HG02852 (cell line): Measurements from ENCODE around the gene PHC3.

Source experiments
- ATAC-seq: cut with Tn5 transposase; IDR thresholded peaks from one replicate; pipeline ENCODE4 v1.9.1; 2021; ENCODE audit warnings: mild to moderate bottlenecking, moderate library complexity; ENCODE audit not compliant: unreplicated experiment

PHC3 gene

DNA sequence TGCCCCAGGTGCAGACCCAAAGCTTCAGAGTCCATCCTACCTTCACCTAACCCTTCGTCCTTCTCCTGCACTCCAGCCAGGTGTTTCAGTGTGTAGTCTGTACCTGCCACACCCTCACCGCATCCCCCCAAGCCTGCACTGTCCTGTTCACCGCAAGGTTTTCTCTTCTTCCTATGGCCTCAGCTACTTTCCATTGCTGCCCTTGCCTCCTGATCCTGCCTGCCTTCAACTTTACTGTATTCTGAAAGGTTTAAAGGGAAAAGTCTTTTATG is 134.5 kb downstream of the PHC3 start:
- no peak for ATAC-seq

DNA sequence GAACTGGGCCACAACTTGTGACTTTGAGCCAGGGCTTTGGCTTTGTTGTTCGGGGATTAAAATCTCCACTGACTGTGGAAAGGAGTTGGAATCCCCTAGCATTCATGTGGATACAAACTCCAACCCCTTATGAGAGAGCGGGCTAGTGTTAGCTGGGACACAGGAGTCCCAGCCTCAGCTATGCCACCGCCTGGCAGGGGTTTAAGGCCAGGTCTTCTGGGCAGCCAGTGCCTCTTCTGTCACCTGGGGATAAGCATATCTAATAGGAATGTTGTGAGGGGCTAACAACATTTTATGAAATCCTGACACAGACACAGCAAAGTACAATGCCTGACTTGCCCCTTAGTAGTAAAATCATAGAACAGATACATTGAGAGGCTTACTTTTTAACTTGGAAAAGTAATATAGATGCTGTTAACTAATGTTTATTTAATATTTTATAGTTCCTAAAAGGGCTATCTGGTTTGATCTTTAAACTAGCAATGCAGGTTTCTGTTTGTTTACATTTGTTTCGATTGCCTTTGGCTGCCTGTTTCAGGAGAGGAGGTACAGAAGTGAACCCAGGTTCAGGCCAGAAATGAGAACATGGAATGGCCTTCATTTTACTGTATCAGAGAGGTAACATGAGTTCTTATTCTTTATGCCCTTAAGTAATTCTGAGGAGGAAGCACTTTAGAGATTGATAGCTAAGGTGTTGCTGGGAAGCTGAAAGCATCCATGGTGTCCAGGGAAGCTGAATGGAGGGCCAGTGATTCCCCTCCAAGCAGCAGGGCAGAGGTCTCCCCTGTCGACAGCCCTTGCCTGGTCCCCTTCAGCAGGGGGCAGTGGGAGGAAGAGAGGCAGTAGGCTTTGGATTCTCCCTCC is 135.0 kb downstream of the PHC3 start:
- no peak for ATAC-seq

DNA sequence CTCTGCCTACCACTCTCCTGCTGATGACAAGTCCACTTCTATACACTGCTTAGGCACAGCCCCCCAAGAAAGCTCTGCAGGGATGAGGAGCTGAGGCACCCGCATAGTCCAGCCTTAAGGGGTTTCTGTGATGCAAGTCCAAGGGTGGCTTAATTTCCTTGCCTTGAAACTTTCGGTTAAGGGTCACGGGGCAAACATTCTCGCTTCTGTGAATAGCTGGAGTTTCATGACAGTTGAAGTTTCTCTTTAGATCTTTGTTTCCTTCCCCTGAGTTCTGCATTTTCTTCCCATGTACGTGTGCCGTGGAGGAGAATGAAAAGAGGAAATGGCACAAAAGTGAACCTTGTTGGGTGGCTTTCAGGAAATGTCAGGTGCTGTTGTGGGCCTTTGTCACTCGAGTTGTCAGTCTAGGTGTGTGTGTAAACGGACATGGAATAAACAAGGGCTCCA is 136.7 kb downstream of the PHC3 start:
- peak; percentile 80 for ATAC-seq

- no peak for ATAC-seq
These were observed 137.3 kb downstream of the PHC3 start for GRCh38 chr3:170044271-170044670.

GRCh38 chr3:170043506-170043905 is 138.0 kb downstream of the PHC3 start:
- no peak for ATAC-seq

DNA sequence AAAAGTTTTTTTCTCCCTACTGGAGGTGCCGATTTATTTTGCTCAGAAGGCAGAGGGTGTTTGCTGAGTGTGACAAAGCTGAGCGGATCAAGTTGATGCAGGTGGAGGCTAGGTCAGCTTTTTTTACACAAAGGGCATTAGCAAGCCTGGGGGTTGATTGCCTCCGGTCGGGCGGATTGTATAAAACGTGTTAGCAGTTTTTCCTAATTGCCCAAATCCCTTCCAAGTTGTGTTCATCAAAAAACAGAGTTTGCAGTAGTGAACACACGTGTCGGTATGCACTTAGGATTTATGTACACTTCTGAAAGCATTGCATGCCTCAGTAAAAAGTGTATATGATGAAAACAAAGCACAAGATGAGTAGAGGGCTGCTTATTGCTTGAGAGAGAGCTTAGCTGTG is 141.1 kb downstream of the PHC3 start:
- no peak for ATAC-seq

DNA sequence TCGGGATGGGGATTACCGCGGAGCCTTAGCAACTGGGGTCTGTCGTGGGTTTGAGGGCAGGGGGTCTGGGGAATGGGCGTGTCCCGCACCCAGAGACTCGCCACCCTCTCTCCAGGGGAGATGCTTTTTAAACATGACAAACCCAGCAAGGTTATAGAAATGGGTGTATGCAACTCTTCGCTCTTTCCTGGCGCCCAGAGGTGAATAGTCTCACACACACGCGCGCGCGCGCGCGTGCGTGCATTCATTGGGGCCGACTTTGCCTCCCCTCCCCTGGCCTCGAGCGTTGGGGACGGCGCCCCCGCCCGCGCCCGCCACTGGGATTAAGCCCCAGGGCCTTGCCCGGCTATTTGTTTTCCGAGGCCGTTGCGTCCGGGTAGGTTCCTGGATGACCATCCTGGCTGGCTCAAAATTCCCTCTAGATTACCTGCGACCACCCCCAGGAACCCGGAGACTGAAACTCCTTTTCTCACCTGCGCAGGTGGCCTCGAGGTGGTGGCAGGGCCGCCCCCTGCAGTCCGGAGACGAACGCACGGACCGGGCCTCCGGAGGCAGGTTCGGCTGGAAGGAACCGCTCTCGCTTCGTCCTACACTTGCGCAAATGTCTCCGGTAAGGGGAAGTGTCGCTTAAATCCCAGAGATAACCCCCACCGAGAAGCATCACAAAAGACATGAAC is 143.0 kb downstream of the PHC3 start:
- peak; percentile 21 for ATAC-seq
